ENCODE measurements around the gene COG3.
"Not testable (repeated sequence)": the region's sequence is repeated elsewhere in the genome, so short reads cannot be mapped to it uniquely, and the experiment has no call there.

DNA sequence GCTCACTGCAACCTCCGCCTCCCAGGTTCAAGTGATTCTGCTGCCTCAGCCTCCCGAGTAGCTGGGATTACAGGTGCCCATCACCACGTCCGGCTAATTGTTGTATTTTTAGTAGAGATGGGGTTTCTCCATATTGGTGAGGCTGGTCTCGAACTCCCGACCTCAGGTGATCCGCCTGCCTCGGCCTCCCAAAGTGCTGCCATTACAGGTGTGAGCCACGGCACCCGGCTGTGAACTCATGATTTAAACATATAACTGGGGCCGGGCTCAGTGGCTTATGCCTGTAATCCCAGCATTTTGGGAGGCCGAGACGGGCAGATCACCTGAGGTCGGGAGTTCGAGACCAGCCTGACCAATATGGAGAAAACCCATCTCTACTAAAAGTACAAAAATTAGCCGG is 45.4 kb upstream of the COG3 start:
- TF ChIP-seq, protein P1, sequence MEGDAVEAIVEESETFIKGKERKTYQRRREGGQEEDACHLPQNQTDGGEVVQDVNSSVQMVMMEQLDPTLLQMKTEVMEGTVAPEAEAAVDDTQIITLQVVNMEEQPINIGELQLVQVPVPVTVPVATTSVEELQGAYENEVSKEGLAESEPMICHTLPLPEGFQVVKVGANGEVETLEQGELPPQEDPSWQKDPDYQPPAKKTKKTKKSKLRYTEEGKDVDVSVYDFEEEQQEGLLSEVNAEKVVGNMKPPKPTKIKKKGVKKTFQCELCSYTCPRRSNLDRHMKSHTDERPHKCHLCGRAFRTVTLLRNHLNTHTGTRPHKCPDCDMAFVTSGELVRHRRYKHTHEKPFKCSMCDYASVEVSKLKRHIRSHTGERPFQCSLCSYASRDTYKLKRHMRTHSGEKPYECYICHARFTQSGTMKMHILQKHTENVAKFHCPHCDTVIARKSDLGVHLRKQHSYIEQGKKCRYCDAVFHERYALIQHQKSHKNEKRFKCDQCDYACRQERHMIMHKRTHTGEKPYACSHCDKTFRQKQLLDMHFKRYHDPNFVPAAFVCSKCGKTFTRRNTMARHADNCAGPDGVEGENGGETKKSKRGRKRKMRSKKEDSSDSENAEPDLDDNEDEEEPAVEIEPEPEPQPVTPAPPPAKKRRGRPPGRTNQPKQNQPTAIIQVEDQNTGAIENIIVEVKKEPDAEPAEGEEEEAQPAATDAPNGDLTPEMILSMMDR (IDR thresholded peaks at IDR 0.05; ENCODE audit: insufficient read depth, low read length, poor library complexity, severe bottlenecking): not testable (repeated sequence)
- not testable (repeated sequence) for TF ChIP-seq EZH2phosphoT487 (conservative IDR thresholded peaks at IDR 0.05; ENCODE audit: low read length)

All from SU-DHL-6 (cell line).